ENCODE results near the gene PRMT7. TPM values are rescaled to one million over a fixed set of nuclear protein-coding genes. Genes with fewer than 3 reads are reported as not detected.

Gene PRMT7
- total RNA-seq, 1 donor from 2014 or later: 25.6 TPM

DNA sequence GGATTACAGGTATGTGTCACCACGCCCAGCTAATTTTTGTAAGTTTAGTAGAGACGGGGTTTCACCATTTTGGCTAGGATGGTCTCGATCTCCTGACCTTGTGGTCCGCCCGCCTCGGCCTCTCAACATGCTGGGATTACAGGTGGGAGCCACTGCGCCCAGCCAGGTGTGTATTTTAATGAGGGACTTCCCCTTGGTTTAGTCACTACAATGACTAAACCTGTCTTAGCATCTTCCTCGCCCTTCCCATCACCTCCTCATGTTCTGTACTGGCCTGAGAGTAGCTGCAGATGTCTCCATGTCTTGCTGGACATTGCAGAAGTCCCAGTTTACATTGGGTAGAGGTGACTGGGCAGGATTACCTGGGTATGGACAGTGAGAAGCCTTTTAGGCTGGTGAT, 36.9 kb upstream of the PRMT7 start:
- Histone ChIP-seq H3K4me1 (peaks cover 94% of the 10 kb centered on the region), H3K27me3 (ENCODE audit: low read depth) (no peaks in the 10 kb centered on the region), H3K4me3 (no peak overlapping the region), H3K9me3 (replicated peaks) (no peaks in the 10 kb centered on the region), H3K27ac (replicated peaks) (peak overlapping the region; percentile 99), H3K36me3 (peaks cover 37% of the 10 kb centered on the region)
- TF ChIP-seq, protein P1, sequence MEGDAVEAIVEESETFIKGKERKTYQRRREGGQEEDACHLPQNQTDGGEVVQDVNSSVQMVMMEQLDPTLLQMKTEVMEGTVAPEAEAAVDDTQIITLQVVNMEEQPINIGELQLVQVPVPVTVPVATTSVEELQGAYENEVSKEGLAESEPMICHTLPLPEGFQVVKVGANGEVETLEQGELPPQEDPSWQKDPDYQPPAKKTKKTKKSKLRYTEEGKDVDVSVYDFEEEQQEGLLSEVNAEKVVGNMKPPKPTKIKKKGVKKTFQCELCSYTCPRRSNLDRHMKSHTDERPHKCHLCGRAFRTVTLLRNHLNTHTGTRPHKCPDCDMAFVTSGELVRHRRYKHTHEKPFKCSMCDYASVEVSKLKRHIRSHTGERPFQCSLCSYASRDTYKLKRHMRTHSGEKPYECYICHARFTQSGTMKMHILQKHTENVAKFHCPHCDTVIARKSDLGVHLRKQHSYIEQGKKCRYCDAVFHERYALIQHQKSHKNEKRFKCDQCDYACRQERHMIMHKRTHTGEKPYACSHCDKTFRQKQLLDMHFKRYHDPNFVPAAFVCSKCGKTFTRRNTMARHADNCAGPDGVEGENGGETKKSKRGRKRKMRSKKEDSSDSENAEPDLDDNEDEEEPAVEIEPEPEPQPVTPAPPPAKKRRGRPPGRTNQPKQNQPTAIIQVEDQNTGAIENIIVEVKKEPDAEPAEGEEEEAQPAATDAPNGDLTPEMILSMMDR (IDR thresholded peaks at IDR 0.05; ENCODE audit: borderline replicate concordance): no peak
- intact Hi-C loops (cut with micrococcal nuclease): no loop called here
- no peak for DNase-seq

GRCh38 chr16:68274441-68274840, 36.4 kb upstream of the PRMT7 start:
- peaks cover 37% of the 10 kb centered on the region for H3K36me3 ChIP-seq
- intact Hi-C loops (cut with micrococcal nuclease): no loop called here
- H3K27ac ChIP-seq (replicated peaks): peak overlapping the region; percentile 99
- H3K9me3 ChIP-seq (replicated peaks): no peaks in the 10 kb centered on the region
- TF ChIP-seq, protein P1 (IDR thresholded peaks at IDR 0.05; ENCODE audit: borderline replicate concordance): no peak
- peak overlapping the region; percentile 26 for H3K4me3 ChIP-seq
- no peak for DNase-seq
- no peaks in the 10 kb centered on the region for H3K27me3 ChIP-seq (ENCODE audit: low read depth)
- peaks cover 94% of the 10 kb centered on the region for H3K4me1 ChIP-seq

GRCh38 chr16:68275611-68276191, 35.1 kb upstream of the PRMT7 start:
- Histone ChIP-seq H3K36me3 (peaks cover 42% of the 10 kb centered on the region), H3K27me3 (ENCODE audit: low read depth) (no peaks in the 10 kb centered on the region), H3K4me1 (peaks cover 94% of the 10 kb centered on the region), H3K27ac (replicated peaks) (peak overlapping the region; percentile 99), H3K9me3 (replicated peaks) (no peaks in the 10 kb centered on the region), H3K4me3 (peak overlapping the region; percentile 26)
- intact Hi-C loops (cut with micrococcal nuclease): no loop called here
- TF ChIP-seq, protein P1 (IDR thresholded peaks at IDR 0.05; ENCODE audit: borderline replicate concordance): no peak
- no peak for DNase-seq

- Histone ChIP-seq H3K27me3 (ENCODE audit: low read depth) (no peaks in the 10 kb centered on the region), H3K27ac (replicated peaks) (peak overlapping the region; percentile 99), H3K4me1 (peaks cover 94% of the 10 kb centered on the region), H3K4me3 (peak overlapping the region; percentile 26), H3K36me3 (peaks cover 43% of the 10 kb centered on the region), H3K9me3 (replicated peaks) (no peaks in the 10 kb centered on the region)
- intact Hi-C loops (cut with micrococcal nuclease): no loop called here
- TF ChIP-seq, protein P1 (IDR thresholded peaks at IDR 0.05; ENCODE audit: borderline replicate concordance): no peak
- DNase-seq: no peak
Measured at GRCh38 chr16:68276223-68276622, 34.6 kb upstream of the PRMT7 start.

DNA sequence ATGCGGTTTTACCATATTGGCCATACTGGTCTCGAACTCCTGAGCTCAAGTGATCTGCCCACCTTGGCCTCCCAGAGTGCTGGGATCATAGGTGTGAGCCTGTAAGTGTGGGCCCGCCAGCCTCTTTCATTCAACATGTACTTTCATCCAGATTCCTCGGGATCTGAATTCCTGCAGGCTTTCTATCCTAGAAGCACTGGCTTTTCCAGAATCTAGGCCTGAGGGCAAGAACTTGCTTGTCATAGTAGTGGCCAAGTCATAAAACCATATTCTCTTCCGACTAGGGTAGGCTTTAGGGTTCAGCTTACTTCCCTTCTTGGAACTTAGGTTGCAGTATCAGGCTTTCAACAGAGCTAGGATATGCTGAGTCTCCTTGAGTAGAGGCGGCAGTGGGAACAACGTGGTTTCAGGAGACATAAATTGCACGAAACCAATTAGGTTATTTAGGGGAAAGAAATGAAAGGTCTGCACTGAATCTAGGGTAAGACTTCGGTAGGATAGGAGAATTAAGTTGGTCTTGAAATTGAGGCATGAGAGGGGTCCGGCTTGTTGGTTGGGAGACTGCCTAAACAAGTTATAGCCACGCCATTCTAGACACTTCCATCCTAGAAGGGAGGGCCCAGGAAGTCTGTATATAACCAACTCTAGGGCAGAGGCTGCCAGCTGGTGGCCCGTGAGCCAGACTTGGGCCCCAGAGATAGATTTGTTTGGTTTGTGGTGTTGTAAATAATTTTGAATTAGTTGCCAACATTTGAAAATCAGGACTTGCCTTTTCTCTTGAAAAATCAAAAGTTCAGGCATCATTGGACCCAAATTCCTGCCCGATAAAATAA, 30.9 kb upstream of the PRMT7 start:
- Histone ChIP-seq H3K27ac (replicated peaks) (peak overlapping the region; percentile 87), H3K36me3 (peaks cover 28% of the 10 kb centered on the region), H3K4me3 (no peak overlapping the region), H3K4me1 (peaks cover 94% of the 10 kb centered on the region), H3K9me3 (replicated peaks) (no peaks in the 10 kb centered on the region), H3K27me3 (ENCODE audit: low read depth) (no peaks in the 10 kb centered on the region)
- no peak for DNase-seq
- TF ChIP-seq, protein P1 (IDR thresholded peaks at IDR 0.05; ENCODE audit: borderline replicate concordance): no peak
- intact Hi-C loops (cut with micrococcal nuclease): no loop called here
